Peyer's patch (tissue), 4 donors: ENCODE results near the gene SESN3.

ENCODE experiments used
- POLR2A ChIP-seq, 2 donors: fragments of 450-650 bp; IDR thresholded peaks; one replicate each; pipeline ENCODE4 v1.5.1; 2017; ENCODE audit warnings: antibody characterized with exemption in 2 of 2, mild to moderate bottlenecking in 2 of 2, moderate library complexity in 2 of 2
- TF ChIP-seq, protein P1 (sequence below), 6 experiments: fragments of 450-650 bp in 4 of 6; fragments of 200-600 bp in 2 of 6; sonication (generic) in 1 of 6; IDR thresholded peaks; one replicate each; pipeline ENCODE4 v1.5.1; 2017 to 2019; ENCODE audit warnings: antibody characterized with exemption in 6 of 6, mild to moderate bottlenecking in 3 of 6, moderate library complexity in 1 of 6

GRCh38 chr11:95253141-95253540 lies 22.1 kb upstream of the SESN3 start:
- no peak for TF ChIP-seq POLR2A (IDR thresholded peaks at IDR 0.05)
- TF ChIP-seq, protein P1, sequence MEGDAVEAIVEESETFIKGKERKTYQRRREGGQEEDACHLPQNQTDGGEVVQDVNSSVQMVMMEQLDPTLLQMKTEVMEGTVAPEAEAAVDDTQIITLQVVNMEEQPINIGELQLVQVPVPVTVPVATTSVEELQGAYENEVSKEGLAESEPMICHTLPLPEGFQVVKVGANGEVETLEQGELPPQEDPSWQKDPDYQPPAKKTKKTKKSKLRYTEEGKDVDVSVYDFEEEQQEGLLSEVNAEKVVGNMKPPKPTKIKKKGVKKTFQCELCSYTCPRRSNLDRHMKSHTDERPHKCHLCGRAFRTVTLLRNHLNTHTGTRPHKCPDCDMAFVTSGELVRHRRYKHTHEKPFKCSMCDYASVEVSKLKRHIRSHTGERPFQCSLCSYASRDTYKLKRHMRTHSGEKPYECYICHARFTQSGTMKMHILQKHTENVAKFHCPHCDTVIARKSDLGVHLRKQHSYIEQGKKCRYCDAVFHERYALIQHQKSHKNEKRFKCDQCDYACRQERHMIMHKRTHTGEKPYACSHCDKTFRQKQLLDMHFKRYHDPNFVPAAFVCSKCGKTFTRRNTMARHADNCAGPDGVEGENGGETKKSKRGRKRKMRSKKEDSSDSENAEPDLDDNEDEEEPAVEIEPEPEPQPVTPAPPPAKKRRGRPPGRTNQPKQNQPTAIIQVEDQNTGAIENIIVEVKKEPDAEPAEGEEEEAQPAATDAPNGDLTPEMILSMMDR (IDR thresholded peaks at IDR 0.05): no peak
